Central memory CD4-positive, alpha-beta T cell (primary cell): Measurements from ENCODE around the gene EPG5.
"Not testable (repeated sequence)": the region's sequence is repeated elsewhere in the genome, so short reads cannot be mapped to it uniquely, and the experiment has no call there.

Experiments
- DNase-seq: peaks from one replicate; pipeline ENCODE4 v3.0.0; 2022
- total RNA-seq, 3 experiments: gene quantifications; one replicate each; lab custom pipeline; 2026; lab: John Stamatoyannopoulos, UW

Gene EPG5
- total RNA-seq, result 42.7 to 194 (median 130) reads per million in 3 experiments

DNA sequence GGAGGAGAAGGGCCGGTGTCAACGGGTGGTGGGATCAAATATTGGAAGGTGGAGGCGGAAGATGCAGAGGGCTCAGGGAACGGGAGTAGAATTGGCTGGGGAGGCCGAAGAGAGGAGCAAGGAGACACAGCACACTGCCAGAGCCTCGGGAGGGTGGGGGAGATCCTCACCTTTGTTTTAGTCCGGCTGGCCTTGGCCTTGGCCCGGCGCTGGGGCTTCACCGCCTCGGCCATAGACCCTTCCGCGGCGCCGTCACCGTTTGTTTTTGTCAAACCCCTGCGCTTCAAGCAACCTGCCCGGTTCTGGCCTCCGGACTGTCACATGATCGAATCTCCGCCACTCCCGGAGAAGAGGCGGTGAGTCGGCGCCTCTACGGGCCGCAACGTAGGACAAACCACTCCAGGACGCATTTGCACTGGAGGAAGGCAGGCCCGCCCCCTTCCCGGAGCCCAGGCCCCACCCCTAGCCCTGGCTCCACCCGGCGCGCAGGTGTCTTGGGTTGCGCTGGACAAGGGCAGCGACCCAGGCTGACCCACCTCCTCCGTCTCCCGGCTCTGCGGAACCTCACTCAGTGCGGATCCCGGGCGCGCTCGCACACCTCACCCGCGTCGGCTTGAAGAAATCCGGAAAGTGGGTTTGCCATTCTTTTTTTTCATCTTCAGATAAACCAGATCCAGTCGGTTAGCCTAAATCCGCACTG, at the start of gene EPG5:
Gene EPG5 (minus strand): TSS at position 323 of the 700 bp plus-strand sequence. CDS start 90 bp downstream, at position 233.
- DNase-seq, result peak; percentile 90

DNA sequence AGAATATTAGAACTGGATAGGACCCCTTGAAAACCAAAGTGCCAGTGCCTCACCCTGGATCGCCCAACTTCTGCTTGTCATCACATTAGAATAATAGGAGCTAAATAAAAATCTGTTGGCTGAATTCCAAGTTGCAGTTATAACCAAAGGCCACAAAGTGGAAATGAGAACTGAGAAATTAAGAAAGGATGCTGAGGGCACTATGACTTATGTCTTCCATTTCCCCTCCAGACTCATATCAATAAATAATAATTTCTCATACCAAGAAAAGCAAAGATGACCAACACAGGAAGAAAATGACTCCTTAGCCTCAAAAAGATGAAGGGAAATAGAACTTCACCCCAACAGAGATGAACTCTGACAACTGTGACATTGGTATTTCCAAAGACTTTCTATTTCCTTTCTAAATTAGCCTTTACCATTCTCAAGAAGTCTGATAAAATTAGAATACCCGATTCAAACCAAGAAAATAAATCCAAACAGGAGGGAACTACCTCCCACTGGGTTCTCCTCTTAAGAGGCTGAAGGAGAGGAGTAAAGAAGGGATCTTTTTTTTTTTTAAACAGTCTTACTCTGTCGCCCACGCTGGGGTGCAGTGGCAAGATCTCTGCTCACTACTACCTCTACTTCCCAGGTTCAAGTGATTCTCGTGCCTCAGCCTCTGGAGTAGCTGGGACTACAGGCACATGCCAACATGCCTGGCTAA, 46.5 kb upstream of the EPG5 start:
- DNase-seq, result no peak

GRCh38 chr18:46010676-46011075, 43.5 kb upstream of the EPG5 start:
- DNase-seq, result no peak

- no peak for DNase-seq
Observed at GRCh38 chr18:46010050-46010449, 42.9 kb upstream of the EPG5 start.

- no peak for DNase-seq
Observed at GRCh38 chr18:46009125-46009840, 42.2 kb upstream of the EPG5 start.

DNA sequence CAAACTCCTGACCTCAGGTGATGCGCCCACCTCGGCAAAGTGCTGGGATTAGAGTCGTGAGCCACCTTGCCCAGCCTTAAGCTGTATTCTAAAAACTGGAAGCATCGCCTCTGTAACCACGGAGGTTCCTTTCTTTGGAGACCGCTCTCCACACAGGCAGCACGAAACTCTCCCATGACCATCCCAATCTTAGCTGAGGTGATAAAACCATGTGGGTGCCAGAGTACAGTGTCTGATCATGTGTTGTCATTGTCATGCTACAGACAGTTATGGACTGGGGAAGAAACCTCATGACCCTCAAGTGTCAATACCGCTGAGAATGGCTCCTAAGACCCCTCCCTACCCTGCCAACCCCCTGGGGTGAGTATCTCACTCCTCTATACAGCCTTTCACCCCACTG, 41.4 kb upstream of the EPG5 start:
- DNase-seq, result no peak

DNA sequence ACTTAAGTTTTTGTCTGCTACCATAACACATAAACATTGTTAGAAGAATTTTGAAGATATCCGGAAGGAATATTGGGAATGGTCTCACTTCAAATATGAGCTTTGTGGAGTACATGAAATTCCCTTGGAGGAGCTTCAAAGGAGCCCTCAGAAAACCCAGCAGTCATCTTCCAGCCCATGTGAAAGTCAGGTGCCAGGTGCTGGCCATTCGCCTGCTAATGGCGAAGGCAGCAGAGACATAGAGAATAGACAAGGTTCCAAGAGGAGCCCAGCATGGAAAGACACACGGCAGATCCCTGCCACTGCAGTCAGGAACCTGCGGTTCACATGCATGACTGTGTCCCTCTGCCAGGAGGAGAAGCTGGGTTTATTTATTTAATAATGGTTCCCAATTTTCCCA, 40.0 kb upstream of the EPG5 start:
- no peak for DNase-seq

- DNase-seq, result no peak
Observed at GRCh38 chr18:46002934-46003333, 35.8 kb upstream of the EPG5 start.

DNA sequence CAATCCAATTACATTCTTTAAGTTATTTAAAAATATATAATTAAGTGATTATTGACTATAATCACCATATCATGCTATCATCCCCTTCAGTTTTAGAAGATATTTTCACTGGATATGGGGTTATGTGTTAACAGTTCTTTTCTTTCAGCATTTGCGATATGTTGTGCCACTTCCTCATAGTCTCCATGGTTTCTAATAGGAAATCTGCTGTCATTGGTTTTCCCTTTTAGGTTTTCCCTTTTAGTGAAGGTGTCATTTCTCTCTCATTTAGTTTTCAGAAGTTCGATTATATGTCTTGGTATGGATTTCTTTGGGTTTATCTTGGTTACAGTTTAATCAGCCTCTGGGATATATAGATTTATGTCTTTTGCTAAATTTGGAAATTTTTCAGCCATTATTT, 34.8 kb upstream of the EPG5 start:
- DNase-seq, result no peak

- DNase-seq, result peak; percentile 12
Observed at GRCh38 chr18:46001074-46001473, 33.9 kb upstream of the EPG5 start.

DNA sequence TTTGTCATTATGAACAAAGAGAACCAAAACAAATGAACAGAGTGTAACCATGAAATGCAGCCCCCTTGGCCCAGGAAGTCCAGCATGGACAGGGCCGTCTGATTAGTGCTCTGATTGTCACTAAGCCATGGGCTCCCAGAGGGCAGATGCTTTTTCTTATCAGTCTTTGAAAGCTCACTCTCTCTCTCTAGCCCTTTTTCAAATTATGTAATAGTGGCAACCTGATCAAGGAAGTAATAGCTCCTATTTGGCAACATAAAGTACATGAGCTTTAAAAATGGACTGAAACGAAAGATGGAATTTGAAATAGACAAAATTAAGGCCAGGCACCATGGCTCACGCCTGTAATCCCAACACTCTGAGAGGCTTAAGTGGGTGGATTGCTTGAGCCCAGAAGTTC, 32.4 kb upstream of the EPG5 start:
- no peak for DNase-seq

DNA sequence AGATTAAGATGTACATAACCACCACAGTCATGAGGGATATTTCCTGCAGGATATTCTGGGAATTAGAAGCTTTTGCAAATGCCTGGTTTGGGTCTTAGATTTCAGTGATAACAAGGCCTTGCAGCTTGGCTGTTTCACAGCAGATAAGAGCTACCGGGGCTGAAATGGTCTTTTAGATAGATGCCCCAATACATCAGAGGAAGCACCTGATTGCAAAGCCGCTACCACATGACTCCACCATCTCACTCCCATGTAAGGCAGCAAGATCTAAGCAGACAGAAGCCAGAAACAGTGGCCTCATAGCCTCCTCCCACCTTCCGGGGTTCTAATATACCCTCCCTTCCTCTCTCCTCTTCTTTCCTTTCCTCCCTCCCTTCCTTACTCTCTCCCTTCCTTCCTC, 31.1 kb upstream of the EPG5 start:
- peak; percentile 14 for DNase-seq

- DNase-seq, result peak; percentile 7
Observed at GRCh38 chr18:45997700-45998151, 30.6 kb upstream of the EPG5 start.

- no peak for DNase-seq
Observed at GRCh38 chr18:45995461-45995860, 28.3 kb upstream of the EPG5 start.

DNA sequence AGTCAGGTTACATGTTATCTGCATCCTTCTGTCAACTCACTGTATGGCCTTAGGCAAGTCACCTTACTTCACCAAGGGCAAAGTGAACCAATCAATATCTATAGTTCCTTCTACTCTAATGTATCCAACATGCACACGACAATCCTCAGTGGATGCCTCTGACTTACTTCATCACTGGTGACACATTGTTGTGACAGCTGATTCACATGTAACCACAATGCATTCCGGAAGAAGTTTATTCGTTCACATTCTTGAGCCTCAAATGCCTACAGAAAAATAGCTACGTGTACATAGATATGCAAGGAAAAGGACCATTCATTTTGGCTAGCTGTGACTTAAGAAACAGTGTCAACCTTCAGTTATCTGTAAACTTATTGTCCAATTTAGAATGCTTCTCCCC, 26.3 kb upstream of the EPG5 start:
- DNase-seq, result no peak

DNA sequence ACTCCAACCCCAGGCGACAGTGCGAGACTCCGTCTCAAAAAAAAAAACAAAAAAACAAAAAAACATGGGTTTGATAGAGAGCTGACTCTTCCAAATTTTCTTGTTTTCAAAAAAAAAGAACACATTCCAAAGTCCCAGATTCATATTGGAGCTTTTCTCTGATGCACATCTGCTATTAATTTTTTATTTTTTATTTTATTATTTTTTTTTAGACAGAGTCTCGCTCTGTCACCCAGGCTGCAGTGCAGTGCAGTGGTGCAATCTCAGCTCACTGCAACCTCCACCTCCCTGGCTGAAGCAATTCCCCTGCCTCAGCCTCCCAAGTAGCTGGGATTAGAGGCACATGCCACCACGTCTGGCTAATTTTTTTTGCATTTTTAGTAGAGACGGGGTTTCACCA, 25.4 kb upstream of the EPG5 start:
- DNase-seq, result not testable (repeated sequence)

DNA sequence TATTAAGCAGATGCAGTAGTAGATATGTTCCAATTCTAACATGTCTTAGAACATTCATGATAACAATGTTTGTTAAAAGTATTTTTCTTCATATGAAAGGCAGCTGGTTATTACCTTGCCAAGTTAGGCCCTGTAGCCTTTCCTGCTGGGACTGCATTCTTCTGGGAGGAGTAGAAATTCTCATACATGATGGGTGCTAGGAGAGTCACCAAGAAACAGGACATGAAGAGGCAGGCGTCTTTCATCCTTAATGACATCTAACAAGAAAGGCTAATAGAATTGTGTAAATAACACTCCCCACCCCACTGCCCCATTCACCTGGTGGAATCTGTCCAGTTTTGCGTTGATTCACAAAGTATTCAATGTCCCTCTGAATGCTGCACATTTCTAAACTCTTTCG, 24.7 kb upstream of the EPG5 start:
- no peak for DNase-seq

DNA sequence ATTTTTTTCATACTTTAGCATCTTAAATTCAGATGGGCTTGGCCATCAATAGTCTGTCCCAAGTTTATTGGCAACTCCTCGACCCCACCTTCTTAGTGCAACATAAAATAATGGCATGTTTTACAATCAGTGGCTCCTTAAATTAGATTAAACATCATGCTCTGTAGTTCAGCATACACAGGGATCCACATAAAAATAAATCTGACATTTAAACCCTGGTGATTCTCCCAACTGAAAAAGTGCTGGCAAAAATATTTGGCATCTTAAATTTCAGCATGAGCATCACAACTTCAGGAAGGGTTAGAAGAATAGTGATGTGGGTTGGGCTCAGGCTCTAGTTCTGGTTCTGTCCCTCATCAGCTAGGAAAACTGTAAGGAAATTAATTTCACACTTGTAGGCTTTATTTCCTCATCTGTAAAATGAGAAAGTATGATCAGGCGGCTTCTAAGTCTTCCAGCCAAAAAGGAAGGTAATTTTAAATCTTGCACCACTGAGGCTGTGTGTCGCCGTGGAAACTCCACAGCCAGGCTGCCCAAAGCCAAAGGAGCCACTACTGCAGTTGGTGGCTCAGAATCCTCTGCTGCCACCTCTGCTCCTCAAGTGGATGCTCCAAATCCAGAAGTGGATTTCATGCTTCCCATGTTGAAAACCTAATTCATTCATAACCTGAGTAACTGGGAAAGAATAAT, 17.6 kb upstream of the EPG5 start:
- DNase-seq, result no peak

DNA sequence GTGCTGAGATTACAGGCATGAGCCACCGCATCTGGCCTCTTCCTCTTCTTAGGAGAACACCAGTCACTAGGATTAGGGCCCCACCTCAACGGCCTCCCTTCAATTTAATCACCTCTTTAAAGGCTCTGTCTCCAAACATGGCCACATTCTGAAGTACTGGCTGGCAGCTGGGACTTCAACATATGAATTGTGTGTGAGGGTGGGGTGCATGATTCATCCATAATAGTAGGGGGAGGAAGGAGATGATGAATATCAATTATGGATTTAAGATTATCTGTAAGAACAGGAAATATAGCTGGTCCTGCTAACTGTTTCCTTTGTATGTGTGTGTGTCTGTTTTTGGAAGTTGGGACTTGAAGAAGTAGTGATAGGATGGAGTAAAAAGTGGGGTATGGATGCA, 14.7 kb upstream of the EPG5 start:
- DNase-seq, result no peak

- DNase-seq, result no peak
Observed at GRCh38 chr18:45980229-45980628, 13.1 kb upstream of the EPG5 start.

DNA sequence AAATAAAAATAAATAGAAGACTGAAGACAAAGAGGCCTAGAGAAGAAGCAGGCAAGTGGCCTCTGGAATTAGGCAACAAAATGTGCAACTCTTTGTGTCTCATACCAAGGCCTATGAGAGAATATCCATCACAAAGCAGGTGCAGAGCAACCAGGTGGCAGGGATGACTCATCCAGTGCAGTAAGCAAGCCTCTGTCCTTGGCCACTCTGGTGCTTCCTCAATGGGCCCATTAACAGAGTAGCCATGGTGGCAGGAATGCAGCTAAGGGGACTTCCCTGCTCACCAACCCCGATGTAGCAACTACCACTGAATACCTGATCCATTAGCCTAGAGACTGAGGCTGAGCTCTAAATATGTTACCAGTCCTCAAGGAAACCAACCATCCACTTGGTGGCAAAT, 11.0 kb upstream of the EPG5 start:
- no peak for DNase-seq

- DNase-seq, result no peak
Observed at GRCh38 chr18:45976974-45977373, 9.8 kb upstream of the EPG5 start.

- no peak for DNase-seq
Observed at GRCh38 chr18:45976566-45976965, 9.4 kb upstream of the EPG5 start.
